Measurements from ENCODE around the gene PLA2G4B. TPM values are rescaled to one million over a fixed set of nuclear protein-coding genes. Genes with fewer than 3 reads are reported as not detected.

The PLA2G4B gene
- total RNA-seq, 4 donors from 2014 or later = 0.13 to 11.5 TPM; not detected in 2

GRCh38 chr15:41836073-41836472 lies 2.6 kb upstream of the PLA2G4B start:
- TF ChIP-seq CTCF (IDR thresholded peaks at IDR 0.05 in 4 of 5, conservative IDR thresholded peaks at IDR 0.05 in 1 of 5) (no peak), POLR2A (IDR thresholded peaks at IDR 0.05) (no peak)
- in situ Hi-C loops (cut with MboI; ENCODE audit: low sequenced_read_pairs in 4 of 4) = no loop called here
- H3K4me1 ChIP-seq = peaks cover 8 to 13% of the 10 kb centered on the region in 2 donors
- peaks cover 0 to 17% of the 10 kb centered on the region in 2 donors for H3K36me3 ChIP-seq
- no peaks in the 10 kb centered on the region for H3K9me3 ChIP-seq
- H3K4me3 ChIP-seq = no peak overlapping the region
- intact Hi-C loops (cut with DNase I; ENCODE audit: low total_unique reads) = loop anchor here (5.0 kb wide), 1 partner anchor 346 kb away; no protein-coding TSS in a partner anchor
- DNase-seq (no peak), ATAC-seq (no peak)
- no peak overlapping the region for H3K27ac ChIP-seq
- no peaks in the 10 kb centered on the region for H3K27me3 ChIP-seq

- TF ChIP-seq CTCF (IDR thresholded peaks at IDR 0.05 in 4 of 5, conservative IDR thresholded peaks at IDR 0.05 in 1 of 5) (no peak), POLR2A (IDR thresholded peaks at IDR 0.05) (no peak)
- Histone ChIP-seq H3K27me3 (no peaks in the 10 kb centered on the region), H3K27ac (no peak overlapping the region), H3K4me3 (no peak overlapping the region), H3K4me1 (peaks cover 8 to 13% of the 10 kb centered on the region in 2 donors), H3K9me3 (no peaks in the 10 kb centered on the region), H3K36me3 (peaks cover 0 to 17% of the 10 kb centered on the region in 2 donors)
- intact Hi-C loops (cut with DNase I; ENCODE audit: low total_unique reads) (loop anchor here (5.0 kb wide), 1 partner anchor 345 kb away; no protein-coding TSS in a partner anchor), in situ Hi-C loops (cut with MboI; ENCODE audit: low sequenced_read_pairs in 4 of 4) (no loop called here)
- ATAC-seq (no peak), DNase-seq (no peak)
Observed at GRCh38 chr15:41836713-41837454, 1.8 kb upstream of the PLA2G4B start.

GRCh38 chr15:41839781-41840491 lies 1.3 kb downstream of the PLA2G4B start:
- TF ChIP-seq CTCF (IDR thresholded peaks at IDR 0.05 in 4 of 5, conservative IDR thresholded peaks at IDR 0.05 in 1 of 5) (no peak), POLR2A (IDR thresholded peaks at IDR 0.05) (no peak)
- in situ Hi-C loops (cut with MboI; ENCODE audit: low sequenced_read_pairs in 4 of 4) = no loop called here
- intact Hi-C loops (cut with DNase I; ENCODE audit: low total_unique reads) = loop anchor here (5.0 kb wide), 1 partner anchor 342 kb away; no protein-coding TSS in a partner anchor
- Histone ChIP-seq H3K4me3 (no peak overlapping the region), H3K36me3 (peaks cover 0 to 13% of the 10 kb centered on the region in 2 donors), H3K4me1 (peaks cover 8 to 13% of the 10 kb centered on the region in 2 donors), H3K9me3 (no peaks in the 10 kb centered on the region), H3K27me3 (no peaks in the 10 kb centered on the region), H3K27ac (no peak overlapping the region)
- ATAC-seq (no peak), DNase-seq (no peak)

- in situ Hi-C loops (cut with MboI; ENCODE audit: low sequenced_read_pairs in 4 of 4) = no loop called here
- DNase-seq = no peak
- no peak for TF ChIP-seq CTCF (IDR thresholded peaks at IDR 0.05 in 4 of 5, conservative IDR thresholded peaks at IDR 0.05 in 1 of 5)
- TF ChIP-seq POLR2A (IDR thresholded peaks at IDR 0.05) = no peak
- Histone ChIP-seq H3K9me3 (no peaks in the 10 kb centered on the region), H3K27ac (no peak overlapping the region), H3K4me1 (peaks cover 8 to 13% of the 10 kb centered on the region in 2 donors), H3K4me3 (no peak overlapping the region), H3K27me3 (no peaks in the 10 kb centered on the region), H3K36me3 (peaks cover 0 to 19% of the 10 kb centered on the region in 2 donors)
- no peak for ATAC-seq
- intact Hi-C loops (cut with DNase I; ENCODE audit: low total_unique reads) = no loop called here
Observed at GRCh38 chr15:41840673-41841072, 2.0 kb downstream of the PLA2G4B start.
